ENCODE results near the gene PCCA. TPM values are rescaled to one million over a fixed set of nuclear protein-coding genes. Genes with fewer than 3 reads are reported as not detected.

PCCA gene
- total RNA-seq, 4 donors from 2014 or later = 24.8 to 122 (median 53.0) TPM

- Histone ChIP-seq H3K27me3 (no peaks in the 10 kb centered on the region), H3K36me3 (no peaks in the 10 kb centered on the region), H3K27ac (no peak overlapping the region), H3K4me3 (no peak overlapping the region), H3K4me1 (no peaks in the 10 kb centered on the region), H3K9me3 (no peaks in the 10 kb centered on the region)
- no peak for DNase-seq
- intact Hi-C loops (cut with DNase I; ENCODE audit: low total_unique reads) = no loop called here
- TF ChIP-seq, protein P1, sequence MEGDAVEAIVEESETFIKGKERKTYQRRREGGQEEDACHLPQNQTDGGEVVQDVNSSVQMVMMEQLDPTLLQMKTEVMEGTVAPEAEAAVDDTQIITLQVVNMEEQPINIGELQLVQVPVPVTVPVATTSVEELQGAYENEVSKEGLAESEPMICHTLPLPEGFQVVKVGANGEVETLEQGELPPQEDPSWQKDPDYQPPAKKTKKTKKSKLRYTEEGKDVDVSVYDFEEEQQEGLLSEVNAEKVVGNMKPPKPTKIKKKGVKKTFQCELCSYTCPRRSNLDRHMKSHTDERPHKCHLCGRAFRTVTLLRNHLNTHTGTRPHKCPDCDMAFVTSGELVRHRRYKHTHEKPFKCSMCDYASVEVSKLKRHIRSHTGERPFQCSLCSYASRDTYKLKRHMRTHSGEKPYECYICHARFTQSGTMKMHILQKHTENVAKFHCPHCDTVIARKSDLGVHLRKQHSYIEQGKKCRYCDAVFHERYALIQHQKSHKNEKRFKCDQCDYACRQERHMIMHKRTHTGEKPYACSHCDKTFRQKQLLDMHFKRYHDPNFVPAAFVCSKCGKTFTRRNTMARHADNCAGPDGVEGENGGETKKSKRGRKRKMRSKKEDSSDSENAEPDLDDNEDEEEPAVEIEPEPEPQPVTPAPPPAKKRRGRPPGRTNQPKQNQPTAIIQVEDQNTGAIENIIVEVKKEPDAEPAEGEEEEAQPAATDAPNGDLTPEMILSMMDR (IDR thresholded peaks at IDR 0.05) = no peak
- no peak for TF ChIP-seq POLR2A (IDR thresholded peaks at IDR 0.05)
Measured at GRCh38 chr13:100478107-100478809, 389.4 kb downstream of the PCCA start.

- intact Hi-C loops (cut with DNase I; ENCODE audit: low total_unique reads) = no loop called here
- TF ChIP-seq, protein P1 (IDR thresholded peaks at IDR 0.05) = no peak
- no peak for TF ChIP-seq POLR2A (IDR thresholded peaks at IDR 0.05)
- Histone ChIP-seq H3K9me3 (no peaks in the 10 kb centered on the region), H3K27ac (no peak overlapping the region), H3K36me3 (no peaks in the 10 kb centered on the region), H3K27me3 (no peaks in the 10 kb centered on the region), H3K4me1 (no peaks in the 10 kb centered on the region), H3K4me3 (no peak overlapping the region)
- DNase-seq = no peak
Measured at GRCh38 chr13:100480676-100481075, 391.8 kb downstream of the PCCA start.

DNA sequence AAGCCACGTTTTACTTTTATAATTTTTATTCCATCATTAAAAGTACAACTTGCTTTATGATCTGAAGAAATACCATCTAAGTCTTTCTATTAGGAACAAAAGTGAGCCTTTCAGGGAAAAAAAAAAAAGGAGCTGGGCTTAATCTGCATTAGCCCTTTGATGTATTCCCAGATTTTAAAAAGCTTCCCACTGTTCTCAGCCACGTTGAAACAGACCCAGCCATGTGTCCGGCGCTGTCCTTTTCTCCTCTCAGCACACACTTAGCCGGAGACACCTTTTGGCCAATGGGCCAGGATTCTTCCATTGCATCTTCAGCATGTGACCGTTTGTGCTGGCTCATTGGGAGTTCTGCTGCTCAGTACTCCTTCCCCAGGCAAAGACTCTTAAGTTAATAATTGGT lies 394.2 kb downstream of the PCCA start:
- intact Hi-C loops (cut with DNase I; ENCODE audit: low total_unique reads) = no loop called here
- no peaks in the 10 kb centered on the region for H3K27me3 ChIP-seq
- no peak overlapping the region for H3K4me3 ChIP-seq
- H3K4me1 ChIP-seq = no peaks in the 10 kb centered on the region
- no peaks in the 10 kb centered on the region for H3K9me3 ChIP-seq
- no peaks in the 10 kb centered on the region for H3K36me3 ChIP-seq
- no peak for TF ChIP-seq POLR2A (IDR thresholded peaks at IDR 0.05)
- TF ChIP-seq, protein P1 (IDR thresholded peaks at IDR 0.05) = no peak
- H3K27ac ChIP-seq = no peak overlapping the region
- DNase-seq = no peak

DNA sequence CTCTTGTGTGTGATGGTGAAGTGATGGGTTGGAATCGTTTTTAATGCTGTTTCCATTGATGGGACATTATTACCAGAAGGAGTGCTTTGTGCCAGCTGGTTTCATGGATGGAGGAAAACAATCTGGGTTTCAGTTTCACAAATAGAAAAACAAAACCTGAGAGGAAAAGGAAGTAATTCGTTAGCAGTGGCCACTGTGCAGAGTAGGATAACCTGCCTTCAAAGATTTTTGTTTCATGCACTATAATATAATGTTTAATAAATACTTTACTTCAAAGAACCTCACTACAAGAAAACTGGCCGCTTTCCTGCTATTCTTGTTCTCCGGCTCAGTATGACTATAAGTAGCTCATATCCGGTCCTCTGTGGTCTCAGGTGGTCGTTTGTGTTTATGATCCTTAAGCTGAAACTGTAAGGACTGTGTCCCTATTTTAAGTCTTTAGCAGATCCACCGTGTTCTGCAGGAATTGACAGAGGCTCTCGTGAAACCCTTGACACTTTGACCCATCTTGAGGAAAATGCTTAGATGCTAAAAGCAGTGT lies 395.0 kb downstream of the PCCA start:
- no peak for DNase-seq
- Histone ChIP-seq H3K4me3 (no peak overlapping the region), H3K27me3 (no peaks in the 10 kb centered on the region), H3K27ac (no peak overlapping the region), H3K36me3 (no peaks in the 10 kb centered on the region), H3K9me3 (no peaks in the 10 kb centered on the region), H3K4me1 (no peaks in the 10 kb centered on the region)
- intact Hi-C loops (cut with DNase I; ENCODE audit: low total_unique reads) = no loop called here
- TF ChIP-seq POLR2A (IDR thresholded peaks at IDR 0.05) = no peak
- TF ChIP-seq, protein P1 (IDR thresholded peaks at IDR 0.05) = no peak

- H3K27me3 ChIP-seq = no peaks in the 10 kb centered on the region
- no peaks in the 10 kb centered on the region for H3K9me3 ChIP-seq
- H3K36me3 ChIP-seq = no peaks in the 10 kb centered on the region
- no peak overlapping the region for H3K4me3 ChIP-seq
- no peak overlapping the region for H3K27ac ChIP-seq
- no peaks in the 10 kb centered on the region for H3K4me1 ChIP-seq
- intact Hi-C loops (cut with DNase I; ENCODE audit: low total_unique reads) = no loop called here
- no peak for DNase-seq
- TF ChIP-seq, protein P1 (IDR thresholded peaks at IDR 0.05) = no peak
- TF ChIP-seq POLR2A (IDR thresholded peaks at IDR 0.05) = no peak
Measured at GRCh38 chr13:100484702-100485101, 395.8 kb downstream of the PCCA start.
